ENCODE measurements around the gene PSMB5. TPM values are rescaled to one million over a fixed set of nuclear protein-coding genes. Genes with fewer than 3 reads are reported as not detected.

PSMB5 gene
- total and polyA plus RNA-seq, 8 donors: 29.6 to 62.9 (median 45.9) TPM

- peak; percentile 51 to 73 (median 66) for ATAC-seq
These were observed 21.6 kb upstream of the PSMB5 start for GRCh38 chr14:23056145-23056955.

GRCh38 chr14:23055621-23056144 lies 21.0 kb upstream of the PSMB5 start:
- no peak overlapping the region for H3K27ac ChIP-seq
- H3K27me3 ChIP-seq: no peaks in the 10 kb centered on the region
- H3K9me3 ChIP-seq: no peaks in the 10 kb centered on the region
- peaks cover 0 to 9% (median 0%) of the 10 kb centered on the region in 3 donors for H3K4me1 ChIP-seq
- no peak for FAIRE-seq
- intact Hi-C loops (cut with DNase I): loop anchor here in 2 of 3 donors (5.0 to 10.0 kb wide), 2 partner anchors 61 to 68 kb away; no protein-coding TSS in a partner anchor
- 62 to 71% methylated on average over 5 to 6 of the region's 6 CpGs for WGBS, 2 donors
- no peak for TF ChIP-seq CTCF (IDR thresholded peaks at IDR 0.05)
- H3K36me3 ChIP-seq: peaks cover under 1 to 13% (median 8%) of the 10 kb centered on the region in 3 donors
- DNase-seq: peak in 2 of 6 donors; percentile 62 to 79
- H3K4me3 ChIP-seq: no peak overlapping the region
- ATAC-seq: no peak

More at GRCh38 chr14:23056145-23056955, 21.6 kb upstream of the PSMB5 start:
- 11 to 19% methylated on average over 15 to 17 of the region's 17 CpGs for WGBS, 2 donors
- H3K4me3 ChIP-seq: peak overlapping the region in 2 of 4 donors; percentile 60 to 63
- intact Hi-C loops (cut with DNase I): loop anchor here in 2 of 3 donors (5.0 to 10.0 kb wide), 2 partner anchors 62 to 69 kb away; no protein-coding TSS in a partner anchor
- DNase-seq (peak; percentile 51 to 87 (median 72)), FAIRE-seq (no peak)
- H3K27ac ChIP-seq: no peak overlapping the region
- H3K27me3 ChIP-seq: no peaks in the 10 kb centered on the region
- no peaks in the 10 kb centered on the region for H3K9me3 ChIP-seq
- peak; percentile 23 to 46 (median 42) for TF ChIP-seq CTCF (IDR thresholded peaks at IDR 0.05)
- peaks cover 0 to 9% (median 0%) of the 10 kb centered on the region in 3 donors for H3K4me1 ChIP-seq
- peaks cover 5 to 19% (median 14%) of the 10 kb centered on the region in 3 donors for H3K36me3 ChIP-seq

- Histone ChIP-seq H3K9me3 (no peaks in the 10 kb centered on the region), H3K4me3 (no peak overlapping the region), H3K36me3 (peaks cover 0 to 8% (median 3%) of the 10 kb centered on the region in 3 donors), H3K27ac (no peak overlapping the region), H3K27me3 (no peaks in the 10 kb centered on the region), H3K4me1 (peaks cover 0 to 9% (median 0%) of the 10 kb centered on the region in 3 donors)
- 93 to 95% methylated on average over 12 of the region's 12 CpGs for WGBS, 2 donors
- DNase-seq (no peak), FAIRE-seq (no peak), ATAC-seq (no peak)
- intact Hi-C loops (cut with DNase I): loop anchor here in 2 of 3 donors (5.0 to 10.0 kb wide), 2 partner anchors 60 to 68 kb away; no protein-coding TSS in a partner anchor
- no peak for TF ChIP-seq CTCF (IDR thresholded peaks at IDR 0.05)
These were observed 20.4 kb upstream of the PSMB5 start for GRCh38 chr14:23055147-23055550.

GRCh38 chr14:23054000-23054811 lies 19.5 kb upstream of the PSMB5 start:
- ATAC-seq (no peak), FAIRE-seq (no peak)

More at GRCh38 chr14:23054000-23054811, 19.5 kb upstream of the PSMB5 start:
- no peaks in the 10 kb centered on the region for H3K36me3 ChIP-seq
- intact Hi-C loops (cut with DNase I): loop anchor here in 1 of 3 donors (10.0 kb wide), 1 partner anchor 59 kb away; no protein-coding TSS in a partner anchor
- DNase-seq: no peak
- H3K4me3 ChIP-seq: no peak overlapping the region
- TF ChIP-seq CTCF (IDR thresholded peaks at IDR 0.05): no peak
- H3K27ac ChIP-seq: no peak overlapping the region
- no peaks in the 10 kb centered on the region for H3K27me3 ChIP-seq
- H3K9me3 ChIP-seq: no peaks in the 10 kb centered on the region
- 77 to 83% methylated on average over 17 of the region's 17 CpGs for WGBS, 2 donors
- H3K4me1 ChIP-seq: peaks cover 0 to 9% (median 0%) of the 10 kb centered on the region in 3 donors

Data from pancreas (tissue), 10 donors.